Smooth muscle cell of the brain vasculature (primary cell): Measurements from ENCODE around the gene GRIN2A.

Experiments
- DNase-seq: peaks from one replicate; pipeline ENCODE4 v3.0.0-alpha.2; 2012; ENCODE audit warnings: low read depth, low spot score

GRIN2A gene

GRCh38 chr16:10182222-10183053 lies at the start of gene GRIN2A:
TSS of gene GRIN2A (minus strand) at chr16:10182428. CDS start at chr16:10180411, 2,017 bp downstream.
- no peak for DNase-seq

- DNase-seq, result no peak
These were observed 49.3 kb upstream of the GRIN2A start for GRCh38 chr16:10231563-10231962.

- DNase-seq, result no peak
These were observed 46.6 kb upstream of the GRIN2A start for GRCh38 chr16:10228779-10229178.

GRCh38 chr16:10226987-10227306 lies 44.7 kb upstream of the GRIN2A start:
- no peak for DNase-seq

- no peak for DNase-seq
These were observed 44.1 kb upstream of the GRIN2A start for GRCh38 chr16:10226141-10226986.

GRCh38 chr16:10225653-10226052 lies 43.4 kb upstream of the GRIN2A start:
- DNase-seq, result no peak

- no peak for DNase-seq
These were observed 42.6 kb upstream of the GRIN2A start for GRCh38 chr16:10224850-10225249.

GRCh38 chr16:10220942-10221341 lies 38.7 kb upstream of the GRIN2A start:
- DNase-seq, result no peak

- DNase-seq, result no peak
These were observed 37.5 kb upstream of the GRIN2A start for GRCh38 chr16:10219742-10220141.

- DNase-seq, result no peak
These were observed 36.4 kb upstream of the GRIN2A start for GRCh38 chr16:10218490-10219206.

GRCh38 chr16:10213748-10214147 lies 31.5 kb upstream of the GRIN2A start:
- DNase-seq, result no peak

GRCh38 chr16:10210944-10211343 lies 28.7 kb upstream of the GRIN2A start:
- DNase-seq, result no peak

GRCh38 chr16:10206865-10207264 lies 24.6 kb upstream of the GRIN2A start:
- DNase-seq, result no peak

- DNase-seq, result no peak
These were observed 24.0 kb upstream of the GRIN2A start for GRCh38 chr16:10206215-10206614.

- DNase-seq, result no peak
These were observed 23.5 kb upstream of the GRIN2A start for GRCh38 chr16:10205688-10206087.

GRCh38 chr16:10202649-10203048 lies 20.4 kb upstream of the GRIN2A start:
- no peak for DNase-seq

- DNase-seq, result no peak
These were observed 18.7 kb upstream of the GRIN2A start for GRCh38 chr16:10200637-10201586.

- DNase-seq, result no peak
These were observed 14.8 kb upstream of the GRIN2A start for GRCh38 chr16:10196999-10197398.

GRCh38 chr16:10191096-10191495 lies 8.9 kb upstream of the GRIN2A start:
- no peak for DNase-seq

GRCh38 chr16:10189861-10190390 lies 7.7 kb upstream of the GRIN2A start:
- no peak for DNase-seq

GRCh38 chr16:10188236-10188635 lies 6.0 kb upstream of the GRIN2A start:
- no peak for DNase-seq
